GM18520 (cell line): ENCODE results near the gene LHX4.

Source experiments
- ATAC-seq: cut with Tn5 transposase; IDR thresholded peaks from one replicate; pipeline ENCODE4 v1.9.1; 2021; ENCODE audit not compliant: unreplicated experiment

LHX4 gene

GRCh38 chr1:180294711-180295110 is 64.6 kb downstream of the LHX4 start:
- ATAC-seq: no peak

GRCh38 chr1:180295999-180296398 is 65.9 kb downstream of the LHX4 start:
- ATAC-seq: no peak

GRCh38 chr1:180299479-180300221 is 69.6 kb downstream of the LHX4 start:
- ATAC-seq: no peak

- no peak for ATAC-seq
These were observed 71.2 kb downstream of the LHX4 start for GRCh38 chr1:180301135-180301742.

- no peak for ATAC-seq
These were observed 79.3 kb downstream of the LHX4 start for GRCh38 chr1:180309338-180309737.

GRCh38 chr1:180310095-180310494 is 80.0 kb downstream of the LHX4 start:
- no peak for ATAC-seq

- ATAC-seq: no peak
These were observed 81.1 kb downstream of the LHX4 start for GRCh38 chr1:180311011-180311730.

- no peak for ATAC-seq
These were observed 82.9 kb downstream of the LHX4 start for GRCh38 chr1:180312926-180313325.

GRCh38 chr1:180327089-180327488 is 97.0 kb downstream of the LHX4 start:
- ATAC-seq: no peak
